Measurements from ENCODE around the gene KLK15. TPM values are rescaled to one million over a fixed set of nuclear protein-coding genes. Genes with fewer than 3 reads are reported as not detected.
"Not testable (repeated sequence)": the region's sequence is repeated elsewhere in the genome, so short reads cannot be mapped to it uniquely, and the experiment has no call there.

Gene KLK15
- total RNA-seq, 1 experiment from 2014 or later, result not detected

DNA sequence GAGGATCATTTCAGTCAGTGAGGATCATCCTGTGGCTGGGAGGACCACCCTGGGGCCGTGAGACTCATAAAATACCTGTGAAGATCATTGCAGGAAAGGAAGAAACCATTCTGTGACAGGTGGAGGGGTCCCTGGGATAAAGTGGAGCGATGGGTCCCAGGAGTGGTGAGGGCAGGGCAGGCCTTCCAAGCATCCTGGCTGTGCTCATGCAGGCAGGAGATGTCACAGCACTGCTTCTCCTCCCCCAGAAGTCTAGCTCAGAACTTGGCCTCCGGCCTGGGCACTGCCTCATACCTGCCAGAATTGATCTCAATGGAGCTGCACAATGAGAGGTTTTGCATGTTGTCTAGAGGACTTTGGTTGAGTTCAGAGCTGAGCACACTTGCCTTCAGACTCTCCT is 20.9 kb downstream of the KLK15 start:
- DNase-seq, result no peak
- H3K27me3 ChIP-seq (ENCODE audit: low read length), result peaks cover 4% of the 10 kb centered on the region; the same call in 1 of the 2 replicates

DNA sequence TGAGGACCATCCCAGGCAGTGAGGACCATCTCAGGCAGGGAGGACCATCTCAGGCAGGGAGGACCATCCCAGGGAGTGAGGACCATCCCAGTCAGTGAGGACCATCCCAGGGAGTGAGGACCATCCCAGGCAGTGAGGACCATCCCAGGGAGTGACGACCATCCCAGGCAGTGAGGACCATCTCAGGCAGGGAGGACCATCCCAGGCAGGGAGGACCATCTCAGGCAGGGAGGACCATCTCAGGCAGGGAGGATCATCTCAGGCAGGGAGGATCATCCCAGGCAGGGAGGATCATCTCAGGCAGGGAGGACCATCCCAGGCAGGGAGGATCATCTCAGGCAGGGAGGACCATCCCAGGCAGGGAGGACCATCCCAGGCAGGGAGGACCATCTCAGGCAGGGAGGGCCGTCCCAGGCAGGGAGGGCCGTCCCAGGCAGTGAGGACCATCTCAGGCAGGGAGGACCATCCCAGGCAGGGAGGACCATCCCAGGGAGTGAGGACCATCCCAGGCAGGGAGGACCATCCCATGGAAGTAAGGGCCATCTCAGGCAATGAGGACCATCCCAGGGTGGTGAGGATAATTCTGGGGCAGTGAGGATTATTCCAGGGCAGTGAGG is 21.6 kb downstream of the KLK15 start:
- not testable (repeated sequence) for H3K27ac ChIP-seq (ENCODE audit: low read length); DNase-seq; H4K20me1 ChIP-seq (ENCODE audit: insufficient read depth, low read depth, low read length); H3K4me2 ChIP-seq (ENCODE audit: low read depth, low read length, poor library complexity, severe bottlenecking); H3K9me3 ChIP-seq (ENCODE audit: low read length); H3K36me3 ChIP-seq (ENCODE audit: insufficient read depth, low read length); H3K4me3 ChIP-seq (ENCODE audit: low read length); H3K4me1 ChIP-seq (ENCODE audit: low read length); H3K9ac ChIP-seq (ENCODE audit: low read length); H3K27me3 ChIP-seq (ENCODE audit: low read length); H3K9me2 ChIP-seq (replicated peaks; ENCODE audit: insufficient read depth, low read length); H2AFZ ChIP-seq (ENCODE audit: low read length); H3K79me2 ChIP-seq (ENCODE audit: low read length)

More for the DNA sequence above, 20.9 kb downstream of the KLK15 start:
- Histone ChIP-seq H3K9me2 (replicated peaks; ENCODE audit: insufficient read depth, low read length) (no peaks in the 10 kb centered on the region), H4K20me1 (ENCODE audit: insufficient read depth, low read depth, low read length) (no peaks in the 10 kb centered on the region), H3K4me3 (ENCODE audit: low read length) (no peak overlapping the region), H3K4me1 (ENCODE audit: low read length) (peaks cover 6% of the 10 kb centered on the region), H3K9ac (ENCODE audit: low read length) (no peak overlapping the region), H3K27ac (ENCODE audit: low read length) (no peak overlapping the region), H3K9me3 (ENCODE audit: low read length) (peaks cover 3% of the 10 kb centered on the region; the same call in 1 of the 2 replicates), H3K79me2 (ENCODE audit: low read length) (no peaks in the 10 kb centered on the region), H3K36me3 (ENCODE audit: insufficient read depth, low read length) (no peaks in the 10 kb centered on the region), H3K4me2 (ENCODE audit: low read depth, low read length, poor library complexity, severe bottlenecking) (no peak overlapping the region), H2AFZ (ENCODE audit: low read length) (no peak overlapping the region)

GRCh38 chr19:50808856-50809255 is 24.5 kb downstream of the KLK15 start:
- Histone ChIP-seq H3K9me3 (ENCODE audit: low read length) (no peaks in the 10 kb centered on the region), H3K27ac (ENCODE audit: low read length) (no peak overlapping the region), H3K9me2 (replicated peaks; ENCODE audit: insufficient read depth, low read length) (no peaks in the 10 kb centered on the region), H3K9ac (ENCODE audit: low read length) (no peak overlapping the region), H3K4me1 (ENCODE audit: low read length) (peaks cover 8% of the 10 kb centered on the region), H3K27me3 (ENCODE audit: low read length) (no peaks in the 10 kb centered on the region), H3K36me3 (ENCODE audit: insufficient read depth, low read length) (peaks cover under 1% of the 10 kb centered on the region), H3K79me2 (ENCODE audit: low read length) (peaks cover 7% of the 10 kb centered on the region), H2AFZ (ENCODE audit: low read length) (no peak overlapping the region), H3K4me3 (ENCODE audit: low read length) (no peak overlapping the region), H3K4me2 (ENCODE audit: low read depth, low read length, poor library complexity, severe bottlenecking) (no peak overlapping the region), H4K20me1 (ENCODE audit: insufficient read depth, low read depth, low read length) (peaks cover under 1% of the 10 kb centered on the region; the same call in 1 of the 2 replicates)
- peak; percentile 34 for DNase-seq

DNA sequence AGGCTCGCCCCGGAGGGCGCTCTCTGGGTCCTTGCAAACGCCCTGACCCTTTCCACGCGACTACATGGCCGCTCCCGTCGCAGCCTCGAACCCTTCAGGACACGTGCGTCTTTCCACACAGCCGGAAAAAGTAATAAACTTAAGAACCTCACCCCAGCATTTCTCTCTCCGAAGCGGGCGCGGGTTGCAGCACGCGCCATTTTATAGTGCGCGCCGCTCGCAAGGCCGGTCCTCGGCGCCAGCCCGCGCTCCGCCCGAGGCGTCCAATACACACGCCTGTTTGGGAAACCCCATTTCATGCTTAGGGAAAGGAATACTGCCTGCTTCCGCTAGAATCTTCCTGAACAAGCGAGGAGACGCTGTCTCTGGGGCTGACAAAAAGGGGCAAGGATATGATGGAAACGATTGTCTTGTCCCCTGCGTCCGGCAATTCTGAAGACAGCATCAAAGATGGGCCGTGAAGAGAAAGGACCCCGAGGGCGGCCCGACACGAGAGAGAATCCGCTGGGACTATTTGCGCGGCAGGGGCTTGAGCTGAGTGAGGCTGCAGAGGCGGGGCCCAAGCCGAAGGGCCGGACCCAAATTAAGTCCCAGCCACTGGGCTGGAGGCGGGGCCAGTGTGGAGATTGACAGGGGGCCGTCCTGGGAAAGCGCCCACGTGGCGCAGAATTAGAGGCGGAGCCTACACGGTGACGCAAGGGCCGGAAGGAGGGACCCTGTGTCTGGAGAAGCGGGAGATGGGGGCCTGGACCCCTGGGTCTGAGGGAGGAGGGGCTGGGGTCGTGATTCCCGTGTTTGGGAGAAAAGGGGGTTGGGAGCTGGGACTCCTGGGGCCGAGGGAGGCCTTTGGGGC is 28.7 kb downstream of the KLK15 start:
- H4K20me1 ChIP-seq (ENCODE audit: insufficient read depth, low read depth, low read length), result peaks cover 36% of the 10 kb centered on the region
- peak overlapping the region; percentile 88 for H3K4me2 ChIP-seq (ENCODE audit: low read depth, low read length, poor library complexity, severe bottlenecking)
- peaks cover 35% of the 10 kb centered on the region for H3K36me3 ChIP-seq (ENCODE audit: insufficient read depth, low read length)
- peak overlapping the region; percentile 83 for H3K4me3 ChIP-seq (ENCODE audit: low read length)
- H3K4me1 ChIP-seq (ENCODE audit: low read length), result peaks cover 26% of the 10 kb centered on the region
- peak overlapping the region; percentile 83 for H3K27ac ChIP-seq (ENCODE audit: low read length)
- H3K9me2 ChIP-seq (replicated peaks; ENCODE audit: insufficient read depth, low read length), result no peaks in the 10 kb centered on the region
- H3K79me2 ChIP-seq (ENCODE audit: low read length), result peaks cover 33% of the 10 kb centered on the region
- peak overlapping the region; percentile 98 for H3K9ac ChIP-seq (ENCODE audit: low read length)
- peak; percentile 100 for DNase-seq
- peak overlapping the region; percentile 82 for H2AFZ ChIP-seq (ENCODE audit: low read length)
- no peaks in the 10 kb centered on the region for H3K27me3 ChIP-seq (ENCODE audit: low read length)
- H3K9me3 ChIP-seq (ENCODE audit: low read length), result no peaks in the 10 kb centered on the region

- peaks cover 43% of the 10 kb centered on the region for H3K36me3 ChIP-seq (ENCODE audit: insufficient read depth, low read length)
- no peak overlapping the region for H2AFZ ChIP-seq (ENCODE audit: low read length)
- H4K20me1 ChIP-seq (ENCODE audit: insufficient read depth, low read depth, low read length), result peaks cover 44% of the 10 kb centered on the region
- peak overlapping the region; percentile 88 for H3K4me2 ChIP-seq (ENCODE audit: low read depth, low read length, poor library complexity, severe bottlenecking)
- no peaks in the 10 kb centered on the region for H3K9me3 ChIP-seq (ENCODE audit: low read length)
- no peaks in the 10 kb centered on the region for H3K27me3 ChIP-seq (ENCODE audit: low read length)
- H3K4me3 ChIP-seq (ENCODE audit: low read length), result peak overlapping the region; percentile 83
- peaks cover 26% of the 10 kb centered on the region for H3K4me1 ChIP-seq (ENCODE audit: low read length)
- no peaks in the 10 kb centered on the region for H3K9me2 ChIP-seq (replicated peaks; ENCODE audit: insufficient read depth, low read length)
- peak; percentile 83 for DNase-seq
- H3K79me2 ChIP-seq (ENCODE audit: low read length), result peaks cover 33% of the 10 kb centered on the region
- H3K27ac ChIP-seq (ENCODE audit: low read length), result peak overlapping the region; percentile 83
- H3K9ac ChIP-seq (ENCODE audit: low read length), result peak overlapping the region; percentile 98
Observed at GRCh38 chr19:50803633-50804419, 29.5 kb downstream of the KLK15 start.

DNA sequence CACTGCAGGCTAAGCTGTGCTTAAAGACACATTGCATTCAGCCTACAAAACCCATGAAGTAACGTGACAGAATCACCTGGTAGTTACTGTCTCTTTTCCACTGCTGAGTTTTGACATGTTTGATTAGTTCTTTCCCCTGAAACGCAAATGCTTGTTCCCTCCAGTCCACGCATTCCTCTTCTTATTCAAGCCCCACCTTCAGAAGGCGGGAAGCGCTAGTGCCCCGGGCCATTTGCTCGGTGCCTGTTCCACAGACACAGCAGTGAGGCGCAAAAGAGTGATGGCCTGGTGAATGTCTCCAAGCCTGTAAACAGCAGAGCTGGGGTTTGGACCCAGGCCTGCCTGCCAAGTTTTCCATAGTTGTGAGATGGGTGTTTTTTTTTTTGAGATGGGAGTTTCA is 32.3 kb downstream of the KLK15 start:
- no peaks in the 10 kb centered on the region for H3K27me3 ChIP-seq (ENCODE audit: low read length)
- peaks cover 69% of the 10 kb centered on the region for H4K20me1 ChIP-seq (ENCODE audit: insufficient read depth, low read depth, low read length)
- H2AFZ ChIP-seq (ENCODE audit: low read length), result no peak overlapping the region
- H3K9me3 ChIP-seq (ENCODE audit: low read length), result no peaks in the 10 kb centered on the region
- no peaks in the 10 kb centered on the region for H3K9me2 ChIP-seq (replicated peaks; ENCODE audit: insufficient read depth, low read length)
- H3K4me3 ChIP-seq (ENCODE audit: low read length), result no peak overlapping the region
- H3K27ac ChIP-seq (ENCODE audit: low read length), result no peak overlapping the region
- no peak overlapping the region for H3K4me2 ChIP-seq (ENCODE audit: low read depth, low read length, poor library complexity, severe bottlenecking)
- no peak for DNase-seq
- H3K36me3 ChIP-seq (ENCODE audit: insufficient read depth, low read length), result peaks cover 65% of the 10 kb centered on the region
- H3K79me2 ChIP-seq (ENCODE audit: low read length), result peaks cover 33% of the 10 kb centered on the region
- peaks cover 29% of the 10 kb centered on the region for H3K4me1 ChIP-seq (ENCODE audit: low read length)
- no peak overlapping the region for H3K9ac ChIP-seq (ENCODE audit: low read length)

DNA sequence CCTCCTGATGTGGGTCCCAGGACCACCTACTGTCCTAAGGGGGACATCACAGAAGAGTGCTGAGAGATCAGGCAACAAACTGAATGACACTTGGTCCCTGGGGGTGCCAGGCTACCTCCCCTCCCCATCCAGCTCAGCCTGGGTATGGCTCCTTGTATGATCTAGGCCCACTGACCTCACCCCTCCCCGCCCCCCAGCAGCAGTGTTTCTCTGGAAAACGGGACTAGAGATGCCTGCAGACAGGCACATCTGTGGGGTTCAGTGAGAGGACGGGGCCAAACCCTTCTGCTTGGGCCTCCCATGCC is 33.9 kb downstream of the KLK15 start:
- no peak overlapping the region for H3K4me2 ChIP-seq (ENCODE audit: low read depth, low read length, poor library complexity, severe bottlenecking)
- no peak overlapping the region for H3K4me3 ChIP-seq (ENCODE audit: low read length)
- no peak overlapping the region for H3K9ac ChIP-seq (ENCODE audit: low read length)
- no peak for DNase-seq
- no peaks in the 10 kb centered on the region for H3K27me3 ChIP-seq (ENCODE audit: low read length)
- no peak overlapping the region for H2AFZ ChIP-seq (ENCODE audit: low read length)
- H3K4me1 ChIP-seq (ENCODE audit: low read length), result peaks cover 22% of the 10 kb centered on the region
- H3K27ac ChIP-seq (ENCODE audit: low read length), result no peak overlapping the region
- peaks cover 65% of the 10 kb centered on the region for H3K36me3 ChIP-seq (ENCODE audit: insufficient read depth, low read length)
- H3K9me3 ChIP-seq (ENCODE audit: low read length), result no peaks in the 10 kb centered on the region
- H3K79me2 ChIP-seq (ENCODE audit: low read length), result peaks cover 33% of the 10 kb centered on the region
- no peaks in the 10 kb centered on the region for H3K9me2 ChIP-seq (replicated peaks; ENCODE audit: insufficient read depth, low read length)
- peaks cover 76% of the 10 kb centered on the region for H4K20me1 ChIP-seq (ENCODE audit: insufficient read depth, low read depth, low read length)

Measured in Karpas-422 (cell line).